Thyroid gland (tissue), 4 donors: ENCODE data around the gene MPZL1.

Experiments
- CTCF ChIP-seq, 6 experiments: fragments of 200-600 bp in 3 of 6; fragments of 450-650 bp in 3 of 6; sonication (generic) in 3 of 6; IDR thresholded peaks; one replicate each; pipeline ENCODE4 v1.5.1; 2016 to 2019; ENCODE audit warnings: antibody characterized with exemption in 6 of 6, mild to moderate bottlenecking in 2 of 6, inconsistent platforms in 1 of 6, moderate library complexity in 1 of 6
- POLR2A ChIP-seq, 2 donors: fragments of 450-650 bp; IDR thresholded peaks; one replicate each; pipeline ENCODE4 v1.6.1; 2017; ENCODE audit warnings: antibody characterized with exemption in 2 of 2, mild to moderate bottlenecking in 2 of 2, moderate library complexity in 1 of 2

GRCh38 chr1:167695147-167695546 lies 26.6 kb upstream of the MPZL1 start:
- TF ChIP-seq POLR2A (IDR thresholded peaks at IDR 0.05) (no peak), CTCF (IDR thresholded peaks at IDR 0.05) (no peak)
